Right lobe of liver (tissue), 4 donors: ENCODE measurements around the gene EXOC2.

Experiments used
- POLR2A ChIP-seq: fragments of 450-650 bp; IDR thresholded peaks from one replicate; pipeline ENCODE4 v1.6.1; 2017; ENCODE audit warnings: antibody characterized with exemption, mild to moderate bottlenecking
- TF ChIP-seq, protein P1 (sequence below), 4 donors: fragments of 200-600 bp in 3 of 4; fragments of 450-650 bp in 1 of 4; IDR thresholded peaks; one replicate each; pipeline versions ENCODE4 v1.5.1 to v1.8.0; 2016 to 2022; ENCODE audit warnings: antibody characterized with exemption in 4 of 4, mild to moderate bottlenecking in 2 of 4
- donor health status: DM: no; HTN: no; CAD: no.
- donor health status: DM: no; HTN: no; CAD: no.
- donor health status: DM: no; HTN: yes; CAD: no.

DNA sequence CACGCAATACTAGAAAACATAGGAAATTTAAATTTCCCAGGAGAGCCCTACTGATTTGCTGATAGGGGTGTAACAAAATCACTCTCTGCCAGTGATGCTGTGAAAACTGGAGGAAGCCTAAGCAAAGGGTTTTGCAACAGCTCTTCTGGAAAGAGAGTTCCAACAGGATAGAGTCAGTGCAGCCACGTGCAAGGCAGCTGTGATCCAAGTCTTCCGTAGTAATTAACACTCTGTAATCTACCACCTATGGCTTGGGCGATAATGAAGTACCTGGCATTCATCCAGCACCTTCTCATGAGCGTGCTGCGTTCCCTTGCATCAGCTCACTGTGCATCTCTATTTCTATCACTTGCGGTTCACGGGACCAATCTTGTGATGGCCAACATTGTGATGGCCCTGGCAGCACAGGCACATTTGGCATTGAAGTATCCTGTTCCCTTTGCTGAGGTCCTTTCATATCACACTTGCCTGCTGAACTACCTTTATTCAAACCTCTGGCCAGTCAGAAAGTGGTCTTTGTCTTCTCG, 253.2 kb downstream of the EXOC2 start:
- TF ChIP-seq POLR2A, result no peak
- TF ChIP-seq, protein P1, sequence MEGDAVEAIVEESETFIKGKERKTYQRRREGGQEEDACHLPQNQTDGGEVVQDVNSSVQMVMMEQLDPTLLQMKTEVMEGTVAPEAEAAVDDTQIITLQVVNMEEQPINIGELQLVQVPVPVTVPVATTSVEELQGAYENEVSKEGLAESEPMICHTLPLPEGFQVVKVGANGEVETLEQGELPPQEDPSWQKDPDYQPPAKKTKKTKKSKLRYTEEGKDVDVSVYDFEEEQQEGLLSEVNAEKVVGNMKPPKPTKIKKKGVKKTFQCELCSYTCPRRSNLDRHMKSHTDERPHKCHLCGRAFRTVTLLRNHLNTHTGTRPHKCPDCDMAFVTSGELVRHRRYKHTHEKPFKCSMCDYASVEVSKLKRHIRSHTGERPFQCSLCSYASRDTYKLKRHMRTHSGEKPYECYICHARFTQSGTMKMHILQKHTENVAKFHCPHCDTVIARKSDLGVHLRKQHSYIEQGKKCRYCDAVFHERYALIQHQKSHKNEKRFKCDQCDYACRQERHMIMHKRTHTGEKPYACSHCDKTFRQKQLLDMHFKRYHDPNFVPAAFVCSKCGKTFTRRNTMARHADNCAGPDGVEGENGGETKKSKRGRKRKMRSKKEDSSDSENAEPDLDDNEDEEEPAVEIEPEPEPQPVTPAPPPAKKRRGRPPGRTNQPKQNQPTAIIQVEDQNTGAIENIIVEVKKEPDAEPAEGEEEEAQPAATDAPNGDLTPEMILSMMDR (IDR thresholded peaks at IDR 0.05), result no peak
